ENCODE data around the gene NME3.

- TF ChIP-seq POLR2A (IDR thresholded peaks at IDR 0.05; ENCODE audit: low read depth, low read length) (no peak), SMC3 (IDR thresholded peaks at IDR 0.05; ENCODE audit: low read depth, low read length) (no peak), CTCF (conservative IDR thresholded peaks at IDR 0.05; ENCODE audit: low read depth, low read length) (no peak), CEBPB (IDR thresholded peaks at IDR 0.05; ENCODE audit: low read depth, low read length) (no peak), RFX5 (IDR thresholded peaks at IDR 0.05; ENCODE audit: low read depth, low read length) (no peak), RCOR1 (IDR thresholded peaks at IDR 0.05; ENCODE audit: insufficient replicate concordance, low read length) (no peak), FOS (IDR thresholded peaks at IDR 0.05; ENCODE audit: low read depth, low read length) (no peak), MXI1 (IDR thresholded peaks at IDR 0.05; ENCODE audit: borderline replicate concordance, low read depth, low read length) (no peak), RAD21 (IDR thresholded peaks at IDR 0.05; ENCODE audit: low read length) (no peak), NFE2L2 (IDR thresholded peaks at IDR 0.05; ENCODE audit: low read depth, low read length) (no peak), CHD1 (IDR thresholded peaks at IDR 0.05; ENCODE audit: low read depth, low read length) (no peak), MAFK (IDR thresholded peaks at IDR 0.05; ENCODE audit: low read depth, low read length) (no peak), USF2 (IDR thresholded peaks at IDR 0.05; ENCODE audit: low read depth, low read length) (no peak), MAZ (IDR thresholded peaks at IDR 0.05; ENCODE audit: borderline replicate concordance, low read depth, low read length) (no peak)
These were observed 44.5 kb downstream of the NME3 start for GRCh38 chr16:1726661-1727502.
